GM12878 (cell line): ENCODE measurements around the gene SPOCD1. TPM values are rescaled to one million over a fixed set of nuclear protein-coding genes. Genes with fewer than 3 reads are reported as not detected.

Experiments used
- ATAC-seq: fragments of 200-7000 bp; cut with Tn5 transposase; 3 replicates; pipeline ENCODE4 v1.9.1; 2020; ENCODE audit warnings: mild to moderate bottlenecking, moderate library complexity
- BruUV-seq: library from RNA; stranded (reverse); fragments of 400-500 nt; replicated peaks from 2 replicates; lab custom pipeline; 2021; lab: Mats Ljungman, UMichigan
- CTCF ChIA-PET: fragments of 300-600 bp; sonication (Branson Sonifier 250); formaldehyde crosslinking; extraction: SDS; loops from one replicate; lab custom pipeline; 2021; ENCODE audit warnings: inconsistent platforms; lab: Yijun Ruan, JAX
- POLR2A ChIA-PET: fragments of 350-600 bp; formaldehyde crosslinking; extraction: SDS; loops from one replicate; lab custom pipeline; 2021; ENCODE audit warnings: inconsistent platforms; lab: Charles Lee
- RAD21 ChIA-PET: fragments of 300-600 bp; sonication (Branson Sonifier 250); formaldehyde crosslinking; loops from one replicate; lab custom pipeline; 2023; ENCODE audit warnings: antibody characterized with exemption; ENCODE audit not compliant: unreplicated experiment; lab: Charles Lee
- SMC1A ChIA-PET: fragments of 300-600 bp; sonication (Branson Sonifier 250); formaldehyde crosslinking; loops from one replicate; lab custom pipeline; 2023; ENCODE audit not compliant: unreplicated experiment, uncharacterized antibody; lab: Charles Lee
- DNase-seq: peaks from one replicate; pipeline ENCODE4 v3.0.0-alpha.2; 2011; ENCODE audit warnings: low read depth, low spot score
- FAIRE-seq: peaks from 3 replicates; lab custom pipeline; 2011; peaks lifted over from hg19 to GRCh38; lab: Jason Lieb, UNC
- H2AFZ ChIP-seq: 2 replicates; pipeline ENCODE4 v1.6.0; 2011; ENCODE audit warnings: low read depth, low read length, control low read depth; ENCODE audit not compliant: control insufficient read depth
- H3K27ac ChIP-seq: 2 replicates; pipeline ENCODE4 v1.5.1; 2011; ENCODE audit warnings: control low read depth; ENCODE audit not compliant: control insufficient read depth, insufficient read depth
- H3K27me3 ChIP-seq, 2 experiments: replicated peaks in 1 of 2; 2 replicates each; pipeline versions ENCODE4 v1.6.0 to v1.6.1; 2011; ENCODE audit warnings: low read length in 1 of 2; ENCODE audit not compliant: control insufficient read depth in 2 of 2, insufficient read depth in 2 of 2
- H3K36me3 ChIP-seq, 2 experiments: 2 replicates each; pipeline ENCODE4 v1.5.1; 2011; ENCODE audit warnings: low read length in 1 of 2; ENCODE audit not compliant: control insufficient read depth in 2 of 2, insufficient read depth in 2 of 2
- H3K4me1 ChIP-seq: 2 replicates; pipeline ENCODE4 v1.6.1; 2011; ENCODE audit warnings: mild to moderate bottlenecking, low read length, moderate library complexity, mixed read lengths; ENCODE audit not compliant: control insufficient read depth, insufficient read depth
- H3K4me2 ChIP-seq: 2 replicates; pipeline ENCODE4 v1.6.0; 2011; ENCODE audit warnings: control low read depth; ENCODE audit not compliant: control insufficient read depth, insufficient read depth
- H3K4me3 ChIP-seq: fragments of 200-600 bp; sonication (generic); 2 replicates; pipeline ENCODE4 v1.5.1; 2016
- H3K79me2 ChIP-seq: 2 replicates; pipeline ENCODE4 v1.6.0; 2011; ENCODE audit warnings: low read length; ENCODE audit not compliant: control insufficient read depth, insufficient read depth
- H3K9ac ChIP-seq: 2 replicates; pipeline ENCODE4 v1.8.0; 2011; ENCODE audit warnings: low read length, control low read depth, mixed read lengths; ENCODE audit not compliant: control insufficient read depth, insufficient read depth
- H3K9me3 ChIP-seq: replicated peaks from 3 replicates; pipeline ENCODE4 v1.5.1; 2011; ENCODE audit warnings: mild to moderate bottlenecking, low read length; ENCODE audit not compliant: control insufficient read depth, insufficient read depth
- H4K20me1 ChIP-seq: 2 replicates; pipeline ENCODE4 v1.6.0; 2011; ENCODE audit not compliant: control insufficient read depth, insufficient read depth
- ATF3 ChIP-seq: IDR thresholded peaks from 2 replicates; pipeline ENCODE4 v1.6.1; 2011; ENCODE audit warnings: low read depth, mild to moderate bottlenecking, low read length, moderate library complexity, borderline replicate concordance; ENCODE audit errors: extremely low read depth
- CBX3 ChIP-seq: fragments of 200-600 bp; sonication (generic); IDR thresholded peaks from 2 replicates; pipeline ENCODE4 v1.6.1; 2016; ENCODE audit warnings: low read depth, borderline replicate concordance
- CEBPB ChIP-seq, 2 experiments: fragments of 150-350 bp in 1 of 2; IDR thresholded peaks; 2 replicates each; pipeline ENCODE4 v1.6.1; 2012 to 2014; ENCODE audit warnings: low read depth in 2 of 2, low read length in 2 of 2, borderline replicate concordance in 1 of 2, inconsistent platforms in 1 of 2
- GATAD2B ChIP-seq: fragments of 450-650 bp; conservative IDR thresholded peaks from 2 replicates; pipeline ENCODE4 v1.6.1; 2017; ENCODE audit warnings: low read depth, mild to moderate bottlenecking, moderate library complexity
- IRF4 ChIP-seq: IDR thresholded peaks from 2 replicates; pipeline ENCODE4 v1.6.1; 2011; ENCODE audit warnings: low read depth, low read length
- MTA3 ChIP-seq: IDR thresholded peaks from 2 replicates; pipeline ENCODE4 v1.6.1; 2012; ENCODE audit warnings: low read length, inconsistent platforms, borderline replicate concordance
- PAX8 ChIP-seq: fragments of 450-650 bp; IDR thresholded peaks from 2 replicates; pipeline ENCODE4 v1.6.1; 2017; ENCODE audit warnings: mild to moderate bottlenecking, moderate library complexity
- RAD21 ChIP-seq: IDR thresholded peaks from 2 replicates; pipeline ENCODE4 v1.6.1; 2011; ENCODE audit warnings: mild to moderate bottlenecking, low read depth, low read length, moderate library complexity; ENCODE audit not compliant: insufficient read depth
- RUNX3 ChIP-seq: IDR thresholded peaks from 2 replicates; pipeline ENCODE4 v1.6.1; 2012; ENCODE audit warnings: low read length, inconsistent platforms
- SP1 ChIP-seq: IDR thresholded peaks from one replicate; pipeline ENCODE4 v1.6.1; 2011; ENCODE audit warnings: low read depth, low read length
- USF2 ChIP-seq: IDR thresholded peaks from 2 replicates; pipeline ENCODE4 v1.6.1; 2011; ENCODE audit warnings: low read depth, low read length, improper control_type of control experiment, borderline replicate concordance
- WGBS: methylation state at CpG from one replicate; pipeline ENCODE4 v1.1.6; 2016; ENCODE audit warnings: low lambda C conversion rate; ENCODE audit not compliant: insufficient replicate concordance, insufficient coverage; ENCODE audit errors: missing lambda C conversion rate; 5-methylcytosine and 5-hydroxymethylcytosine counted together
- in situ Hi-C: fragments of 300-500 bp; cut with MboI; formaldehyde crosslinking; loops from 9 replicates; pipeline ENCODE4 v1.14.3; 2018; ENCODE audit warnings: mixed read lengths
- intact Hi-C: fragments of 100-400 bp; cut with micrococcal nuclease; formaldehyde crosslinking; loops from one replicate; pipeline ENCODE4 v1.14.2; 2022; ENCODE audit not compliant: unreplicated experiment
- polyA plus RNA-seq, 11 experiments: library from polyadenylated mRNA; depleted of rRNA in 4 of 11; unstranded in 6 of 11; stranded (reverse) in 5 of 11; fragments of >200 nt; fragmentation: Nextera tagmentation in 4 of 11; fragmentation: Illumina TruSeq in 1 of 11; extraction: Ambion mirVana in 4 of 11; extraction: Trizol in 1 of 11; gene quantifications; 1 replicate in 1 of 11; 2 replicates in 10 of 11; pipeline versions ENCODE4 v1.2.1 to v1.2.3, GENCODE V29; 2011 to 2016; ENCODE audit warnings: inconsistent platforms in 2 of 11, missing spikeins in 2 of 11, low read depth in 1 of 11
- total RNA-seq, 4 experiments: library from RNA; depleted of rRNA in 3 of 4; stranded (reverse); fragments of >200 nt in 3 of 4; fragmentation: Illumina TruSeq in 1 of 4; extraction: Trizol in 1 of 4; gene quantifications; 2 replicates each; pipeline versions ENCODE4 v1.2.1 to v1.2.3, GENCODE V29; 2013 to 2021
- TF ChIP-seq, protein P1 (sequence below): fragments of 450-650 bp; formaldehyde crosslinking; IDR thresholded peaks from 2 replicates; pipeline ENCODE4 v1.4.0; 2020; ENCODE audit warnings: mild to moderate bottlenecking, moderate library complexity
- TF ChIP-seq, protein P2 (sequence below): IDR thresholded peaks from 2 replicates; pipeline ENCODE4 v1.6.1; 2012; ENCODE audit warnings: low read depth, low read length, improper control_type of control experiment

SPOCD1 gene
- total and polyA plus RNA-seq, 10 of the 15 experiments (the other 5 are each of a cell fraction or from before 2014, with no cell fraction given) = 0.02 to 0.65 (median 0.13) TPM; not detected in 4

GRCh38 chr1:31860581-31860980 is 44.8 kb upstream of the SPOCD1 start:
- no peak for FAIRE-seq
- SMC1A ChIA-PET = interaction anchor here (0.7 to 2.7 kb wide), 14 partner anchors 10 to 161 kb away, joined by 3 to 27 read pairs (median 4); no protein-coding TSS in a partner anchor
- ATAC-seq = no peak

More at GRCh38 chr1:31860581-31860980, 44.8 kb upstream of the SPOCD1 start:
- ChIA-PET CTCF (interaction anchor here (0.8 to 5.5 kb wide), 12 partner anchors 25 to 104 kb away, joined by 3 to 42 read pairs (median 4); no protein-coding TSS in a partner anchor), POLR2A (interaction anchor here (0.7 kb wide), 1 partner anchor 73 kb away, joined by 3 read pairs; no protein-coding TSS in a partner anchor), RAD21 (interaction anchor here (0.5 to 5.2 kb wide), 13 partner anchors 17 to 202 kb away, joined by 3 to 51 read pairs (median 4); no protein-coding TSS in a partner anchor)
- Histone ChIP-seq H3K79me2 (no peaks in the 10 kb centered on the region), H3K4me2 (no peak overlapping the region), H3K4me3 (no peak overlapping the region), H4K20me1 (no peaks in the 10 kb centered on the region), H3K9me3 (no peaks in the 10 kb centered on the region), H3K4me1 (peaks cover 6% of the 10 kb centered on the region), H3K9ac (no peak overlapping the region), H3K27me3 (no peaks in the 10 kb centered on the region), H2AFZ (no peak overlapping the region), H3K27ac (no peak overlapping the region), H3K36me3 (no peaks in the 10 kb centered on the region)
- in situ Hi-C loops = no loop called here
- intact Hi-C loops = no loop called here
- no peak for DNase-seq
- TF ChIP-seq RUNX3 = no peak
- TF ChIP-seq RAD21 = no peak
- no peak for TF ChIP-seq CBX3
- TF ChIP-seq, protein P1, sequence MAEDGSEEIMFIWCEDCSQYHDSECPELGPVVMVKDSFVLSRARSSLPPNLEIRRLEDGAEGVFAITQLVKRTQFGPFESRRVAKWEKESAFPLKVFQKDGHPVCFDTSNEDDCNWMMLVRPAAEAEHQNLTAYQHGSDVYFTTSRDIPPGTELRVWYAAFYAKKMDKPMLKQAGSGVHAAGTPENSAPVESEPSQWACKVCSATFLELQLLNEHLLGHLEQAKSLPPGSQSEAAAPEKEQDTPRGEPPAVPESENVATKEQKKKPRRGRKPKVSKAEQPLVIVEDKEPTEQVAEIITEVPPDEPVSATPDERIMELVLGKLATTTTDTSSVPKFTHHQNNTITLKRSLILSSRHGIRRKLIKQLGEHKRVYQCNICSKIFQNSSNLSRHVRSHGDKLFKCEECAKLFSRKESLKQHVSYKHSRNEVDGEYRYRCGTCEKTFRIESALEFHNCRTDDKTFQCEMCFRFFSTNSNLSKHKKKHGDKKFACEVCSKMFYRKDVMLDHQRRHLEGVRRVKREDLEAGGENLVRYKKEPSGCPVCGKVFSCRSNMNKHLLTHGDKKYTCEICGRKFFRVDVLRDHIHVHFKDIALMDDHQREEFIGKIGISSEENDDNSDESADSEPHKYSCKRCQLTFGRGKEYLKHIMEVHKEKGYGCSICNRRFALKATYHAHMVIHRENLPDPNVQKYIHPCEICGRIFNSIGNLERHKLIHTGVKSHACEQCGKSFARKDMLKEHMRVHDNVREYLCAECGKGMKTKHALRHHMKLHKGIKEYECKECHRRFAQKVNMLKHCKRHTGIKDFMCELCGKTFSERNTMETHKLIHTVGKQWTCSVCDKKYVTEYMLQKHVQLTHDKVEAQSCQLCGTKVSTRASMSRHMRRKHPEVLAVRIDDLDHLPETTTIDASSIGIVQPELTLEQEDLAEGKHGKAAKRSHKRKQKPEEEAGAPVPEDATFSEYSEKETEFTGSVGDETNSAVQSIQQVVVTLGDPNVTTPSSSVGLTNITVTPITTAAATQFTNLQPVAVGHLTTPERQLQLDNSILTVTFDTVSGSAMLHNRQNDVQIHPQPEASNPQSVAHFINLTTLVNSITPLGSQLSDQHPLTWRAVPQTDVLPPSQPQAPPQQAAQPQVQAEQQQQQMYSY (CRISPR knock-in tag) = no peak
- no peak for TF ChIP-seq MTA3
- no peak for TF ChIP-seq GATAD2B
- no peak for TF ChIP-seq ATF3
- no peak for TF ChIP-seq CEBPB (IDR thresholded peaks at IDR 0.05; ENCODE audit: borderline replicate concordance in 1 of 2, low read depth in 2 of 2, low read length in 2 of 2)
- TF ChIP-seq IRF4 = no peak
- no peak for TF ChIP-seq SP1
- no peak for TF ChIP-seq USF2
- TF ChIP-seq, protein P2, sequence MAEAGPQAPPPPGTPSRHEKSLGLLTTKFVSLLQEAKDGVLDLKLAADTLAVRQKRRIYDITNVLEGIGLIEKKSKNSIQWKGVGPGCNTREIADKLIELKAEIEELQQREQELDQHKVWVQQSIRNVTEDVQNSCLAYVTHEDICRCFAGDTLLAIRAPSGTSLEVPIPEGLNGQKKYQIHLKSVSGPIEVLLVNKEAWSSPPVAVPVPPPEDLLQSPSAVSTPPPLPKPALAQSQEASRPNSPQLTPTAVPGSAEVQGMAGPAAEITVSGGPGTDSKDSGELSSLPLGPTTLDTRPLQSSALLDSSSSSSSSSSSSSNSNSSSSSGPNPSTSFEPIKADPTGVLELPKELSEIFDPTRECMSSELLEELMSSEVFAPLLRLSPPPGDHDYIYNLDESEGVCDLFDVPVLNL = no peak
- TF ChIP-seq PAX8 = no peak
- no TSS peak for BruUV-seq
- 91% methylated on average over 7 of the region's 7 CpGs for WGBS
